Mammary epithelial cell (primary cell): ENCODE data around the gene NTSR2.

Source experiments
- EZH2 ChIP-seq: IDR thresholded peaks from 2 replicates; pipeline ENCODE4 v1.6.1; 2012; ENCODE audit warnings: low read length, inconsistent platforms, borderline replicate concordance
- TF ChIP-seq, protein P1 (sequence below), 2 donors: IDR thresholded peaks in 1 of 2; conservative IDR thresholded peaks in 1 of 2; 2 replicates each; pipeline ENCODE4 v1.5.1; 2011 to 2012; ENCODE audit warnings: inconsistent platforms in 2 of 2, low read length in 2 of 2, mild to moderate bottlenecking in 2 of 2, control low read depth in 1 of 2, low read depth in 1 of 2; ENCODE audit not compliant: insufficient read depth in 1 of 2; ENCODE audit errors: extremely low read depth in 1 of 2

DNA sequence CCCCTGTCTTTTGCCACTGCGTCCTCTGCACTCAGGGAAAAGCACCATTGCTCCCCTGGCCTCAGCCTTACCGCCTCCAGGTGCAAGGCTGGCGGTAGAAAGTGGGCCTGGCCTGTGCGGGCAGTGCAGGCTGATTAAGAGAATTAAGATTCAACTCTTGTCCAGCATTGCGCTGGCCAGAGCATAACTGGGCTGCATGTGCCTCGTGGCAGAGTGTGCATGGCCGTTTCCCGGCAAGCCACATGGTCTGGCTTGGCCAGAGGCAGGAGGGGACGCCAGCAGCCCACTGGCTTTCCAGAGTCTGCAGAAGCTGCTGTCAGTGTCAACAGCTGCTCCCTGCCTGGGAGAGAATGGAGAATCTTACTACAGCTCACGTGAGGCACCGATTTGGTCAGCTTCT is 12.3 kb downstream of the NTSR2 start:
- TF ChIP-seq, protein P1, sequence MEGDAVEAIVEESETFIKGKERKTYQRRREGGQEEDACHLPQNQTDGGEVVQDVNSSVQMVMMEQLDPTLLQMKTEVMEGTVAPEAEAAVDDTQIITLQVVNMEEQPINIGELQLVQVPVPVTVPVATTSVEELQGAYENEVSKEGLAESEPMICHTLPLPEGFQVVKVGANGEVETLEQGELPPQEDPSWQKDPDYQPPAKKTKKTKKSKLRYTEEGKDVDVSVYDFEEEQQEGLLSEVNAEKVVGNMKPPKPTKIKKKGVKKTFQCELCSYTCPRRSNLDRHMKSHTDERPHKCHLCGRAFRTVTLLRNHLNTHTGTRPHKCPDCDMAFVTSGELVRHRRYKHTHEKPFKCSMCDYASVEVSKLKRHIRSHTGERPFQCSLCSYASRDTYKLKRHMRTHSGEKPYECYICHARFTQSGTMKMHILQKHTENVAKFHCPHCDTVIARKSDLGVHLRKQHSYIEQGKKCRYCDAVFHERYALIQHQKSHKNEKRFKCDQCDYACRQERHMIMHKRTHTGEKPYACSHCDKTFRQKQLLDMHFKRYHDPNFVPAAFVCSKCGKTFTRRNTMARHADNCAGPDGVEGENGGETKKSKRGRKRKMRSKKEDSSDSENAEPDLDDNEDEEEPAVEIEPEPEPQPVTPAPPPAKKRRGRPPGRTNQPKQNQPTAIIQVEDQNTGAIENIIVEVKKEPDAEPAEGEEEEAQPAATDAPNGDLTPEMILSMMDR (conservative IDR thresholded peaks at IDR 0.05 in 1 of 2, IDR thresholded peaks at IDR 0.05 in 1 of 2; ENCODE audit: extremely low read depth in 1 of 2, insufficient read depth in 1 of 2, low read depth in 1 of 2, low read length in 2 of 2), result no peak
- TF ChIP-seq EZH2, result no peak
